Activated CD4-positive, CD25-positive, alpha-beta regulatory T cell treated with anti-CD3 and anti-CD28 coated beads, Interleukin-2, amount 50 U/mL, for 72 hours (primary cell): ENCODE data around the gene PHACTR1.

ENCODE experiments used
- DNase-seq: peaks from one replicate; pipeline ENCODE4 v3.0.0; 2021

PHACTR1 gene

DNA sequence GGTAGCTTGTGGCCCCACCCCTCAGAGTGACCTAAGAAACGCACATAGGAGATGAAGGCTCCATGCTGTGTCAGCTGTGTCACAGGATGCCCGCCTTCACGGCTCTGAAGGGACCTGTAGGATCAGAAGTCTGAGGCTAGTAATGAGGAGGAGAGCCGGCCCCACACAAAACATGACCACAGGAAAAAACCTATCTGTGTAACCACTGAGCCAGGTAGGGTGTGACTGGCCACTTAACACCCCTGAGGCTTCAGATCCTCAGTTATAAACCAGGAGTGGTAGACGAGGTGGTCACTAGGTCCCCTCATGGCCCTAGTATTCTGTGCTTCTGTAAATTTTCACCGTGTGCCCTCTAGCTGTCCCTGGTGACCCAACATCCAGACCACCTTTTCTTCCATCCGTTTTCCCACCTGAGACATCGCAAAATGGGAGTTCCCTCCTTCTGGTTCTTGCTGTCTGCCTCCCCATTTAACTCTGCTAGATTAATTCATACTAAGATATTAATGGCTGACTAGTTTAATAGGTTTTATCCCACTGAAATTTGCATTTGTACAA, 558.9 kb downstream of the PHACTR1 start:
- DNase-seq, result no peak

- no peak for DNase-seq
These were observed 560.7 kb downstream of the PHACTR1 start for GRCh38 chr6:13277231-13277630.

DNA sequence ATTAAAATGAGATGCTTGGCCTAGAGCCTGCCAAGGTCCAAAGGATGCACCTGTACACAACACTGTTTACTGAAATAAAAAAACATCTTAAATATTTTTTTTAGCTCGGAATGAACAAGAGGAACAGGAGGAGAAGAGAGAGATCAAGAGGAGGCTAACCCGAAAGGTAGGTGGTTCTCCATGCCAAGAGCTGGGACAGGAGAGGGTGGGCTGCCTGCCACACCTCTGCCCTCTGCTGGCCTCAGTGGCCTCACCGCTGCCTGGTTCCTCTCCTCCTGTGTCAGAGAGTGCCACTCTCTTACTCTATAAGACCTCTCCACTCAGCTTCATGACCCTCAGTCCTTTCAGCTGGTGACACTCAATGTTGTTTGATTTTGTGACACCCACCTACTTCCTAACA, 561.6 kb downstream of the PHACTR1 start:
- no peak for DNase-seq

DNA sequence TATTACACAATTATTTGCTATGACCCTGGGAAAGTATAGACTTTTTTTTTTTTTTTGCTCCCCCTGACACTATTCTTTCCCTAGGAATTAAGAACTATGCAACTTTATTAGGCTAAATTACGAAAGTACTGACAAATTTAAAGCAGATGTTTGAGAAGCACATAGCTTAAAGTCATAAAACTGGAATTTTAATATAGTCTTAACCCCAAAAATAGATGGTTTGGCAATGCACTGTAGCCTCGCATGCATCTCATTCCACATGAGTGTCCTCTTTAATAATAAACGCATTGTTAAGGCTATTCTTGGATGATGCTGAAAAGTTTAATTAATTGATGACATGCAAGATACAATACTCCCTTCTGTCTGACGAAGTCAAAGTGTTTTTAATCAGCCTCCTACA, 562.4 kb downstream of the PHACTR1 start:
- DNase-seq, result no peak

DNA sequence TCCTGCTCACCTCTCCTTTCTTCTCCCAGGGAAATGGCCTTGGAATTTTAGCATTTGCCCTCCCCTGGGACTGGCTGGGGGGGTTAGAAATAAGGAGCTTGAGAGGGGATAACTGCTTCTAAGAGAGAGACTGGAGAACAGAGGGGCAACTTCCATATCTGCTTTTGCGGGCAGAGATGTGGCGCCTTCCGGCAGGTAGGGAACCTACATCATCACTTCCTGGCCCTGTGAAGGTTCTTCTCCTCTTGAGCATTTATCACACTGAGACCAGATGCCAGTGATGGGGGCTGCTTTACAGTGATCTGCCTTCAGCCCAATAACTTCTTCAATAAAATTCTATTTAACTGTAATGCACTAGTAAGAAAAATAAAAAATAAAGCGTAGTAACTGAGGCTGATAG, 563.7 kb downstream of the PHACTR1 start:
- no peak for DNase-seq

DNA sequence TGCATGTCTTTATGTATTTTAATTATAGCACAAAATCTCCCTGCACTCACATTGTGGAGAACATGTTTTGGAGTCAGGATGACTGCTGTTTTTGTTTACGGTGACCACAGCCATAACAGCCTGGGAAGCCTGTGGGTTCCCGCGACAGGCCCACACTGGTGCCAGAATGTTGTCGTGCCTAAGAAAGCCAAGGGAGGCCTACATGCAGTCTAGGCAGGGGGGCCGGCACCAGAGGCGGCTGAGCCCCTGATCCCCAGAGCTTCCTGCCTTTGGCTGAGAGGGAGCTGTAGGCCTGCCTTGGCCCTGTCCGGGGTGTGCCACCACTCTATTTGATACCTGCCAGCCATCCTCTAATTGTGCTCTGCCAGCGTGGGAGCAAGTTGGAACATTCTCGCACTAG, 565.1 kb downstream of the PHACTR1 start:
- DNase-seq, result no peak

GRCh38 chr6:13282393-13283069, 566.0 kb downstream of the PHACTR1 start:
- no peak for DNase-seq

- no peak for DNase-seq
These were observed 566.8 kb downstream of the PHACTR1 start for GRCh38 chr6:13283331-13283730.

GRCh38 chr6:13284646-13285045, 568.1 kb downstream of the PHACTR1 start:
- no peak for DNase-seq

DNA sequence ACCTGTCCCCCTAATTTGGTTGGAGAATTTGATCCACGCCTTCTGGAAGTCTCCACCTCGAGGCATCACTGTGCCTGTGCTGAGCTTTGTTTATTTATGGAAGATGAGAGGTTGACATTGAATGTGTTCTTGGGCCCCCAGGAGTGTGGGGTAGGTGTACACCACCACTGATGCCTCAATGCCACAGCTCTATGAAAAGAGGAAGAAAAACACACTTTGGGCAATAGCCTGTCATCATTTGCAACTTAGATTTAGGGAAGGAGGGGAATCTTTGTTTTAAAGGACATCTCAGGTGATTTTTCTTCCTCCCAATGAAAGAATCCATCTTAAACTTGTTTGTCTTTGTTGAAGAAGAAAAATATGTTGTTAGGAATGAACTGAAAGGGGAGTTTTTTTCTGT, 569.1 kb downstream of the PHACTR1 start:
- no peak for DNase-seq

DNA sequence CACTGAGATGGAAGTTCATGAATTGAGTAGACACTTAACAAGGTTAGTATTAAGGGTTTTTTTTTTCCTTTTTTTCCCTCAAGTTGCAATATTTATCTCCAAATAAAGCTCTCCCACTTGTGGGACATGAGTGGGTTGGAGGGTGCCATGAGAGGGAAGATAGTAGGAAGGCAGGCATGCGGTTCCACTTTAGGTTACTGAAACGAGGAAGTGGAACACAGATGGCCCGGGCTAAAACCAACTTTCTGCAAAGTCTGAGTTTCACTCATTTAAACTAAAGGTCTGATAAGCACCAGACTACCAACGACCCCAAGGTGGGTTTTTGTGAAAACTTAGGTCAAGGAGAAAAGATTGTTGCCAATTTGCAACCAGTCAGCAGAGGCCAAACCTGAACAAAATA, 569.6 kb downstream of the PHACTR1 start:
- no peak for DNase-seq

DNA sequence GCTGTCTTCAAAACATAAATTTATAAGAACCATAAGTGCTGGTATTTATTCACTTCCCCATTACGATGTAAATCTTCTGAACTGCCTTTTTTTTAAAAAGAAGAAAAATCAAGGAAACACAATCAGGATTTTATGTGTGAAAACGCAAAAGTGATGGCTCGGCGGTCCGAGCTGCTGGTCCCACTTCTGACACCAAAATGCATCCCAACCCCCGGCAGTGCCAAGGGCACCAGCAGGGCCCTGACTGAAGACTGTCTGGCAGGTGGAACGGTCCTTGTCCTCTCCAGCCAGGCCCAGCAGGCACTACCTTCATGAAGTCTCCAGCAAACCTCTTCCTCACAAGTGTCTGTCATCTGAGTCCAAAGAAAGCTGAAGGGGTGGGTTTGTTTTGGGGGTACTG, 570.5 kb downstream of the PHACTR1 start:
- DNase-seq, result no peak

GRCh38 chr6:13288481-13288880, 571.9 kb downstream of the PHACTR1 start:
- no peak for DNase-seq

GRCh38 chr6:13288969-13289391, 572.4 kb downstream of the PHACTR1 start:
- DNase-seq, result no peak

DNA sequence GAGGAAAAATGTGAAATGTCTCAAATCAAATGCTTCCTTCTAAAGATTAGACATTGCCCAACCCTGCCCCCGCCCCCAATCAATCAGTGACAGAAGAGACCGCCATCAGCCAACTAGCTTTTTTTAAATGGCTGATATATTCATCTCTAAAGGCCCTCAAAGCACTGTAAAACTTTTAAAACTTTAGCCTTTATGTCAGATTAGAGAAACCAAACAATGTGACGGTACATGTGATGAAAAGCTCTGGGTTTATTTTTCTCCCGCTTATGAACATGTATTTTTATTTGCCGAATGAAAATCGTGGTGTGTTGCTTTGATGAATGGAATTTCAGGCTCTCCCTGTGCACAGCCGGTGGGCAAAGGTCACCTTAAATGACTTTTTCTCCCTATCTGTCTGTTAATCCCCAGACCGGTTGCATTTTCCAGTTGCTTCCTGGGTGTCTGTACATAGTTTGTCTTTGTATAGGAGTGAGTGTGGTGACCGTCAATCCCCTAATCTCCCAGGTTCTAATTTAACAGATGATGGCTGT, 573.3 kb downstream of the PHACTR1 start:
- no peak for DNase-seq

GRCh38 chr6:13290335-13290734, 573.8 kb downstream of the PHACTR1 start:
- no peak for DNase-seq

GRCh38 chr6:13292774-13293173, 576.2 kb downstream of the PHACTR1 start:
- DNase-seq, result no peak

DNA sequence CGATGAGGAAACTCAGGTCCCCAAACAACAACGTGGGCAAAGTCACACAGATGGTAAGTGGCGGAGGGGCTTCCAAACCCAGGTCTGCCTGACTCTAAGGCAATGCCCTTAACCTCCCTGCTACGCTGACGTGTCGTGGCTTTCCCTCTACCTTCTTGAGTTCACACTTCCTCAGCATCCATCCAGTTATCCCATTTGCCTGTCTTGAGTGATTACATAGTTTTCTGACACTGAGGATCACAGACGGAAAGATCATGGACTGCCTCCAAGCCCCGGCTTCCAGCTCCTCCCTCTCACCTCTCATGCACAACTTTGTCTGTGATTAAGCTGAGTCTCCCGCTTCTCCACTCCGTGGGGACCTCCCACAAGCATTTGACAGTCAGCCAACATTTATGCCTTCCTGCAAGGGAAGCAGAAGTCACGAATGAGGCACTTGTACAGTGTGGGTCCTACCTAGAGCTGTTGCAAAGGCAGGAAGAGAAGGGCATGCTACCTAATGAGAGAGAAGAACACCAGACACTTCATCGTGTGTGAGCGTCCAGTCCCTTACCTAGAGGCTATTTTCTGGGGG, 578.0 kb downstream of the PHACTR1 start:
- no peak for DNase-seq

DNA sequence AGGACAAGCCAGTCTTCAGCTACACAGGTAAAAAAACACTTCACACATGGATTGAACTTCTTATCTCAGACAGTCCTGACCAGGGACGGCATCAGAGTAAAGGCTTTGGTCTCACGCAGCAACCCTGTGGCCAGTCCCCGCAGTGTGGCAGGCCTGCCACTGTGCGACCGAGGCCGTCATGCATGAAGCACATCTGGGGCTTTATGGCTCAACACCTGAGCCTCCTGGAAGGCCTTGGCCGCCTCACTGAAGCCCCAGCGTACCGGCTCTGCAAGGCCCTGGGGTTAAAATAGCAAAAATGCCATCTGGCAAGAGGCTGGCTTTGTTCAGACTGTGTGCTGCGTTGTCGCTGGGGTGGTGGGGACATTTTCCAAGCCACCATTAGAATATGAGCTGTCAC, 579.0 kb downstream of the PHACTR1 start:
- DNase-seq, result no peak

GRCh38 chr6:13296536-13296997, 580.0 kb downstream of the PHACTR1 start:
- no peak for DNase-seq

- no peak for DNase-seq
These were observed 580.8 kb downstream of the PHACTR1 start for GRCh38 chr6:13297391-13297790.

DNA sequence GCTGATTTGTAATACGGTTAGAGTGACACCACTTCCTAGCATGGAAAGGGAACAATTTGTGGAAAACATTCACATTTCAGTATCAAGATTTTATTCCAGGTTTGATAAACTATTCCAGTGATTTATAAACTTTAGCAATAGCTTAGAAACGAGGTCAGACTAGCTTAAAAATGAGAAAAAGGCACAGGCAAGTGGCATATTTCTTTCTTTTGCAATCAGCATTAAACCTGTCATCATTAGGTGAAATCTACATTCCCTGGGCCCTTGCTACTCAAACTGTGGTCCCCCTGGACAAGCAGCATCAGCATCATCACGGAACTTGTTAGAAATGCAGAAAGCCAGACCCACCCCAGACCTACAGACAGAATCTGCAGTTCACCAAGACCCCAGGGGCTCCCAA, 581.9 kb downstream of the PHACTR1 start:
- no peak for DNase-seq

DNA sequence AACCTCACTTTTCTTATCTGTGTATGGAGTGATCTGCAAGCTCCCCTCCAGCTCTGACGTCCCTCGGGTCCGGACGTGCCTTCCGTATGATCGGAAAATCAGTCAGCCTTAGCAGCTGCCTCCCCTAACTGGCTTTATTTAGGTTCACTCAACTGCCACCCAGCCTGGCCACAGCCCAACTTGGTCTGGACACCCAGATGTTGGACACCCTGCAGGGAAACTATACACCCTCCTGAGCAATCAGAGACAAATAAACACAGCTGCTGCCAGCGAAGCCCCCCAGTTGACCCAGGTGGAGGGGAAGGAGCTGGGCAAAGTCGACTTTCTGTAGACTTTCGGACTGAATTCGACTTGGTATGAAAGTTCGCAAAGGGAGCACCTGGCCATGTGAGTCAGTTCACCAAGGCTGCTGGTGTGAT, 582.8 kb downstream of the PHACTR1 start:
- DNase-seq, result no peak

GRCh38 chr6:13299918-13300317, 583.4 kb downstream of the PHACTR1 start:
- no peak for DNase-seq
